Measurements from ENCODE around the gene CTDP1.

CTDP1 gene

GRCh38 chr18:79644006-79644665 lies 35.5 kb upstream of the CTDP1 start:
- DNase-seq: peak; percentile 57

GRCh38 chr18:79644666-79645057 lies 34.9 kb upstream of the CTDP1 start:
- no peak for DNase-seq

GRCh38 chr18:79645291-79645983 lies 34.2 kb upstream of the CTDP1 start:
- DNase-seq: no peak

- no peak for DNase-seq
These were observed 32.3 kb upstream of the CTDP1 start for GRCh38 chr18:79647307-79647706.

GRCh38 chr18:79650959-79651358 lies 28.6 kb upstream of the CTDP1 start:
- DNase-seq: no peak

GRCh38 chr18:79657342-79657996 lies 22.1 kb upstream of the CTDP1 start:
- DNase-seq: no peak

- DNase-seq: no peak
These were observed 21.2 kb upstream of the CTDP1 start for GRCh38 chr18:79658366-79658765.

GRCh38 chr18:79659733-79660132 lies 19.9 kb upstream of the CTDP1 start:
- DNase-seq: no peak

GRCh38 chr18:79662034-79662433 lies 17.6 kb upstream of the CTDP1 start:
- no peak for DNase-seq

- DNase-seq: no peak
These were observed 17.2 kb upstream of the CTDP1 start for GRCh38 chr18:79662439-79662838.

GRCh38 chr18:79664525-79665125 lies 15.0 kb upstream of the CTDP1 start:
- DNase-seq: no peak

GRCh38 chr18:79668203-79668602 lies 11.4 kb upstream of the CTDP1 start:
- no peak for DNase-seq

GRCh38 chr18:79672490-79673276 lies 6.9 kb upstream of the CTDP1 start:
- DNase-seq: no peak

- no peak for DNase-seq
These were observed 2.4 kb upstream of the CTDP1 start for GRCh38 chr18:79677221-79677620.

- no peak for DNase-seq
These were observed 1.8 kb upstream of the CTDP1 start for GRCh38 chr18:79677840-79678239.

GRCh38 chr18:79678665-79679551 lies 695 bp upstream of the CTDP1 start:
- DNase-seq: peak; percentile 68

GRCh38 chr18:79680100-79680879 lies 687 bp downstream of the CTDP1 start:
- DNase-seq: no peak

GRCh38 chr18:79680891-79681339 lies 1.3 kb downstream of the CTDP1 start:
- no peak for DNase-seq

- DNase-seq: no peak
These were observed 2.1 kb downstream of the CTDP1 start for GRCh38 chr18:79681484-79682387.

GRCh38 chr18:79682481-79682880 lies 2.9 kb downstream of the CTDP1 start:
- no peak for DNase-seq
